EL (cell line): ENCODE measurements around the gene ARHGEF10L.

Experiments
- DNase-seq: peaks from one replicate; pipeline ENCODE4 v3.0.0-alpha.2; 2016

ARHGEF10L gene

DNA sequence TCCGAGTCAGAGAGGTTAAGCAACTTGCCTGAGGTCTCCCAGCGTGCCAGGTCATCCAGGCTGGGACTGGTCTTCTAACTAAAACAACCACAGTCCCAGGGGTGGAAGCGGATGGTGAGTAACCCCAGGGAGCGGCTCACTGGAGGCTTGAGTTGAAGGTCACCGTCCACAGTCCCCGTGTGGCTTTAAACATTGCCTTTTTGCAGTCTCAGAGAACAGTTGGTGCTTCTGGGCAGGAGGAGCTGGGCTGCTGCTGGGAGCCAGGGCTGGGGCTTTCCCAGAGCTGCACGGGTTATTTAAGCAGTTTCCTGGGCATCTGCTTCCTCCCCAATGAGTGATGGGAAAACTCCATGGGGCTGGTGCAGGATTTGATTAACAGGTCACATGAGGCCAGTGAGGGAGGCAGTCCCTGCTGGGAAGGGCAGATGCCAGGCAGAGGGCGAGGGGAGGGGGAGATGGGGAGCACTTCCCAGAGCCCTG is 12.3 kb downstream of the ARHGEF10L start:
- DNase-seq = peak; percentile 83

DNA sequence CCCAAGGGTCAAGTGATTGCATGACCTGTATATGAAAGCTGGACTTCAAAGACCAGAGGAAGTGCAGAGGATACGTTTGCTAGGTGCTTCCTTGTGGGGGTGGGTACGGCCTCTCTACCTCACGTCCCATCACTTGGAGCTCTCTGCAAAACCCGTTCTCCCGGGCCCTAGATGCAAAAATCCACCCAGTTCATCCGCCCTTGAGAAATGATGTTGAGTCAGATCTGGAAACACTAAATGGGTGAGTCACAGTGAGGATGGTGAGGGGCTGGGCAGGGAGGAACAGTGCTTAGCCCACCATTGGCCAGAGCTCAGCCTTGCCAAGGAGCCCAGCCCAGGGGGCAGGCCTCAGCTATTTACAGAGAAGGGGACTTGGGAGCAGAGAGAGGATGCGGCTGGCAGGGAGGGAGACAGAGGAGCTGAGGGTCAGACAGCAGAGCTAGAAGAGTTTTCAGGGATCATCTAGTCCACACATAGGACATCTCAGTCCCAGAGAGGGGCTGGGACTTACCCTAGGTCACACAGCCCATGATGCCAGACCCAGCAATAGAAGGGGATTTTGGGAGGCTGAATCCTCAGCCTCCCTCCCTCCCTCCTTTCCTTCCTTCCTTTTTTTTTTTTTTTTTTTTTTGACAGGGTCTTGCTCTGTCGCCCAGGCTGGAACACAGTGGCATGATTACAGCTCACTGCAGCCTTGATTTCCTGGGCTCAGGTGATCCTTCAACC is 14.6 kb downstream of the ARHGEF10L start:
- peak; percentile 93 for DNase-seq

DNA sequence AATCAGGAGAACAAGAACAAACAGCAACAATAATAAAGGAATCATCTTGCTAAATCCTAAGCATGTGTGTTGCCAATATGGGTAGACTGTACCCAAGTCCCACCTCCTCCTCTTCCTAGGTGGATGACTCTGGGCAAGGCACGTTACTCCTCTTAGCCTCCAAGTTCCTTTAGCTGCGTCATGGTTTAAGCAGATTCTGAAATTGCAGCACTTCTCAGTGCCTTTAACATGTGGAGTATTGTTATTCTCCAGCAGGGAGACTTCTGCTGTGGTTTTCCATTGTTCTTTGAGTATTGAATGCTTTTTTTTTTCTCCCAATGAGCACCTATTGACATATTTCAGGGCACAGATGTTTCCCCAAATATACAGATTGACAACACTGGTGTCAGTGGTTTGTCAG is 15.5 kb downstream of the ARHGEF10L start:
- DNase-seq = no peak

DNA sequence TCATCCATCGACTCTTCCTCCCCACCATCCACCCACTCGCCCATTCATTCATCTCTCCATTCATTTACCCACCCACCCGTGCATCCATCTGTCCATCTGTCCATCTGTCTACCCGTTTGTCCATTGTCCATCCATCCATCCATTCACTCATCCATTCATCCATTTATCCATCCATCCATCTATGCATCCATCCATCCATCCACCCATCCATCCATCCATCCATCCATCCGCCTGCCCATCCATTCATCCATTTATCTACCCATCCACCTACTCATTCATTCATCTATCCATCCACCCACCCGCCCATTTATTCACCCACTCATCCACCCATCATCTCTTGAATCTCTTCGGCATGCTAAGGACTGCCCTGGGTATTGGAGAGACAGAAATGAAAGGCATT is 18.5 kb downstream of the ARHGEF10L start:
- no peak for DNase-seq

DNA sequence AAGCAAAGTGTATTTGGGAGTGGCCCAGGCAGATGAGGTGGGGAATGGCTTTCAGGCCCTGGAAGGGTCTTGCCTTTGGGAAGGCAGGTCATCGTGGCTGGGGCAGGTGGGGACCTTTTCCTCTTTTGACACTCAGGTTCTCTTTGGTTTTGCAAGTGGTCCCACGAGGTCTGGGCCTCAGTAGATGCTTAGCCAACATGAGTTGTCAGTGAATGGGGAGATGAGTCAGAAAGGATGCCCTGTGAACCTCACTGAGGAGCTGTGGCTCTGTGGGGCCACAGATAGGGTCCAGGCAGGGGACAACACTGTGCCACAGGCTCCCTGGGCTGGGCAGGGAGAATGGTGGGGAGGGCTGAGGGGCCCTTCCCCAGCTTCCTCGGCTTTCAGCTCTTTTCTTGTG is 19.0 kb downstream of the ARHGEF10L start:
- DNase-seq = no peak

DNA sequence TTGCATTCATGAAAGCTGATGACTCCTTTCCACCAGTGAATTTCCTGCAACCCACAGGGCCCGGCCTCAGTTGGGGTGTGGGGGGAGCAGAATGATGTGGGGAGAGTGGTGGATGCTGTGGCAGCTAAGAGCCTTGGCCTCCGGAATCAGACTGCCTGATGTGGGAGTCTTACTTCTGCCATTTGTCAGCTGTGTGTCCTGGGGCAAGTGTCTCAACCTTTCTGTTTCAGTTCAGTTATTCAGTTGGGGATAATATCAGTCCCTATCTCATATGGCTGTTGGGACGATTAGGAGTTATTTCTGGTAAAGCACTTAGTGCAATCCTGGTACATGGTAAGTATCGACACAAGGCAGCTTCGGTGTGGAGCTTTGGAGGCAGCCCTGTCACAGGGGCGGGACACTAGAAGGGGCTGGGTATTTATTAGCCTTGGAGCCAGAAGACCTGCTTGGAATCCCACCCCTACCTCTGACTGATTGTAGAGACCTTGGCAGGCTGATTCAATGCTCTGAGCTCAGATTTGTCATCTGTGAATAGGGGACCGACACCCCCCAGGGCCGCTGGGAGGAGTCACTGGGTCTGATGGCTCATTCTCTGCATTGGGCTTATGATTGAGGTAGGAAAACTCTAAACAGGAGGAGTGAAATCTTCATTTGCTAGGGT is 19.6 kb downstream of the ARHGEF10L start:
- no peak for DNase-seq

DNA sequence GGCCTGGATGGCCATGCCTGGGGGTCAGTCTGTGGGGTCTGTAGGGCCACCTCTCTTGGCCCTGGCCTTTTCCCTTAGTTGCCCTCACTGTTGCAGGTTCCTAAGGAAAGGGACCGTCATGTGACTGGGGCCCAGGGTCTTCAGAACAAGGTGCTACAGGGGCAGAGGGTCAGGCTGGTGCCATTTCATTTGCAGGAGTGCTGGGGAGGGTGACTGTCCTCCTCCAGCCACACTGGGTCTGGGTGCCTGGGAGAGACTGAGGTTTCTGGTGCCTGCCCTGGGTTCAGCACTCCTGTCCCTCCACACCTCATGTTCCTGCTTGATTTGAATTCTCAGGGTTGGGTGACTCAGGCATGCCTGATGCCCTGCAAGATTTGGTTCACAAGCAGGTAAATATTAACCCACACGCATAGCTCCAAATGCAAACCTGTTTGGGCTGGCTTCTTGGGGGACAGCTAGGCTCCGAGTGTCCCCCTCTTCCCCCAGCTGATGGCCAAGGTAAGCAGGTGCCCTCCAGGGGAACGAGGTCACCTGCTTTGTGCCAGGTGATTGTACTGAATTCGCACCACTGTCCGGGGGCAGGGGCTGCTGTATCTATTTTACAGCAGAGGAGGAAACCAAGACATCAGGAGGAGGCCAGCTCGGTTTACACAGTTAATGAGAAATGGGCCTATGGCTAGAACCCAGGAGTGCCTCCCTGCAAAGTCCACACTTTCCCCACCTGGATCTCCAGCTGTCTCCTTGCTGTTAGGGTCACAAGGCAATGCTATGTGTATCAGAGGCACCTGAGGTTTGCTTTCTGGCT is 20.3 kb downstream of the ARHGEF10L start:
- no peak for DNase-seq

DNA sequence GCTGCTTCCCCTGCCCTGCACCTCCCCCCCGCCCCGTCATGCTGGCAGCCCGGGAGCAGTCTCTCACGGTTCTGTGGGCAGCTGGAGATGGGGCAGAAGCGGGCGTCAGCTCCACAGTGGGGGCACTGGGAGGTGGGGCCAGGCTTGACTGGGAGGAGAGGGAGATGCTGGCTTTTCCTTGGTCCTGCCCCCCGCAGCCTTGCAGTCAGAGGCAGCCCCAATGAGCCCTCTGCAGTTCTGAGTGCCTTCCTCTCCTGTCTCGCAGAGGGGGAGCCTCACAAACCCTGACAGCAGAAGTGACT is 21.7 kb downstream of the ARHGEF10L start:
- no peak for DNase-seq

DNA sequence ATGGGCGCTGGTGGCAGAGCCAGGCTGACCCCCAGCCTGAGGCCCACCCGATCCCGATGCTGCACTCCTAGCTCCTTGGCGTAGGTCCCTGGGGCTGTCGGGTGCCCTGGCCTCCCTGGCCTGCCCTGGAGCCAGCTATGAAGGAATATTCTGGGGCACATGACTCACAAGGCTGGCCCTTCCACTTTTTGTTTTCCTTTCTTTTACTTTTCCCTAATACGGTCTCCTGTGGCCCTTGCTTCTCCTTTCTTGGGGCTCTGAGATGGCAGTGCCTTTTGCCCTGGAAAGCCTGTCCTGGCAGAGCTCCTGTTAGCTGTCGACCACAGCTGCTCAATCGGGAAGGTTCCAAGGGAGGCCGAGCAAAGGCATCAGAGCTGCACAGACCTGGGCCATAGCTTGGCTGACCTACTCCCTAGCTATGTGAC is 22.1 kb downstream of the ARHGEF10L start:
- DNase-seq = peak; percentile 62

DNA sequence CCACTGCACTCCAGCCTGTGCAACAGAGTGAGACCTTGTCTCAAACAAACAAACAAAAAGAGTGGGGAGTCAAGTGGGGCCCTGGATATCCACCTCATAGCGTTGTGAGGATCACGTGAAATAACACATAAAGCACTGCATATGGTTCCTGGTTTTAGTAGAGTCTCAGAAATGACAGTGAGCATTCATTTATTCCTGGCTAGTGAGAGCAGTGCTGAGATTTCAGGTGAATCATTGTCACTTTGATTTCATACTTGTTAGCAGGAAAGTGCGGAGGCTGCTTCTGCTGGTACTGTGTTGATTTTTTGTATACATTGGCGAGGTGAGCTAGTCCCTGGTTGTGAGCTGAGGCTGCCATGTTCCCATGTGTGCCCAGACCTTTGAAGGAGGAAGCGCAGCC is 22.9 kb downstream of the ARHGEF10L start:
- DNase-seq = no peak

DNA sequence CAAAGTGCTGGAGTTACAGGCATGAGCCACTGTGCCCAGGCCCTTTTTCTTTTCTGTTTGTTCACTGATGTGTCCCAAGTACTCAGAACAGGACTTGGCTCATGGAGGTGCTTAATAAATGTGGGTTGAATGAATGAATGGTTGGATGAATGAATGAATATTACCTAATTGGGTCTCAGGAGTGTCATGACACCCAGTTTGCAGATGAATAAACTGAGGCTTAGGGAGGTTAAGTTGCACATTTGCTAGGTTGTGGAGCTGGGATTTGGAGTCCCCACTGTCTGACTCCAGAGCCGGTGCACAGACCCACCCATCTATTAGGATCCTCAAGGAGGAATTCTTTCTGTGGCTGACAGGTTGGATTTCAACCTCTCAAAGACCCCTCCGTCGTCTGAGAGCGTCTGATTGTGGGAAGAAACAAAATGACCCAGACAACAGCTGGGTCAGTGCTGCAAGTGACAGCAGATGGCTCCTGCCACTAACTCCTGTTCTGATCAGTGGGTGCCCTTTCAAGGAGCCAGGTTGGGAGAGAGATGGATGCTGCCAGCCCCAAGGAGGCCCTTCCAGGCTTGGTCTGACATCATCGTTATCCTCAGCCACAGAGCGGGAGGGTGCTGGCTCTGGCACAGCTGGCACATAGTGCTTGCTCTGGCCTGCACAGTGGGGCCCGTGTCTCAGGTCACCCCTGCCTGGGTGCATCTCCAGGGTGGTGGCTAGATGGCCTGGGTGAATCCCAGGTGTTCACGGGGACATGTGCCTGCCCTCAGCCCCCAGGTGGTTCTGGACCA is 24.2 kb downstream of the ARHGEF10L start:
- no peak for DNase-seq

DNA sequence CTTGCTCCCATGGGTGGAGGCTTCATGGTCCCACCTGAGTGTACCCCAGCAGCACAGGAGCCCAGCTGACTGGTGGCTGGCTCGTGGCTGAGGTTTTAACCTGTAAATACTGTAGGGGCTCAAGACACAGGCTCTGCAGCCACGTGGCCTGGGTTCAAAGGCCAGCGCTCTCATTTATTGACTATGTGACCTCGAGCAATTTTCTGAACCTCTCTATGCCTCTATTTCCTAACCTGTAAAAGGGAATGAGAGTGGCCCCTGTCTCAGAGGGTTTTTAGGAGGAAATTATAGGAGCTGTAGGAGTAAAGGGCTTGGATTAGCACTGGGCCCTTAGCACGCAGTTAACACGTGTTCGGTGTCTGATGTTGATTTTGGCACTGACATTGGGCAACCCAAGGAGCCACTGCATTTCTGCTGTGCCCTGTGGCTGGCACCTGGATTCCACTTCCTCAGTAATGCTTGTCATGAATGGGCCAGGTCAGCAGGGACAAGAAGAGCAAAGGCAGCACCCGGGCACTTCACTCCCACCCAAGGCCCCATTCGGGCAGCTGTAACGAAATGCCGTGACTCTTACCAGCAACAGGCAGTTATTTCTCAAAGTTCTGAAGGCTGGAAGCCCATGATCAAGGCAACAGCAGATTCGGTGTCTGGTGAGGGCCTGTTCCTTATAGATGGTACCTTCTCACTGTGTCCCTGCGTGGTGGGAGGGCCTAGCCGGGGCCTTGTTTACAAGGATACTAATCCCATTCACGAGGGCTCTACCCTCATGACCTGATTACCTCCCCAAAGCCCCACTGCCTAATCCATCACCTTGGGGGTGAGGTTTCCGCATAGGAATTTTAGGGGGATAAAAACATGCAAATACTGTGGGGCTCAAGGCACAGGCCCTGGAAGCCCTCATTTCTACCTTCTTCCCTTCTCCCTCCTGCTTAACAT is 25.2 kb downstream of the ARHGEF10L start:
- DNase-seq = no peak

DNA sequence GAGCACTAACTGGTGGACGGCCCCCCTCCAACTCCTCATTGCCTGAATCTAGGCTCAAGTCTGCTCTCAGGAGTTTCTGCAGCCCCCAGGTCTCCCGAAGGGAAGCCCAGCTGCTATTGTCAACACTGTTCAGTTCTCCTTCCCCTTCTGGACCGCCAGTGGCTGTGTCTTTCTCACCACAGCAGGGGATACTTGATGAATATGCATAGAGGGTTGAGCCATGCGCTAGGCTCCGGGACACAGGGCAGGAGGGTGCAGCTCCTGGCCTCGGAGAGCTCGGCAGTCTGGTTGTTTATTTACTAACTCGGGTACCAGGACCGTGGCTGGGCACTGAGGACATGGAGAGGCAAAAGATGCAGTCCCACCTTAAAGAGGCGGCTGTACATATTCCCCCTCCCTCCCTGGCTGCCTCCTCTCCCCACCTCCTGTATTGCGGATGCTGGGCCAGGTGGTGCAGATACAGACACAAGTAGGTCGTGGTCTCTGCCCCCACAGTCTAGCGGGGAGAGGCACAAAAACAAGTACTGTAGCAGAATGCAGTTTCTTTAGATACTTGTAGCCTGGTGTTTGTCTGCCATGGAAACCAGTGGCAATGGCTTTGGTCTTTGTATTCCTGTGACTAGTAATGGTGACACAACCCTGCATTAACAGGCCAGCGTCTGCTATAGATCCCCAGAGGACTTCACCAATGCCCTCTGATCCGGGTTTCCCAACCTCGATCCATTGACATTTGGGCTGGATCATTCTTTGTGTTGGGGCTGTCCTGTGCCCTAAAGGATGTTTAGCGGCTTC is 26.2 kb downstream of the ARHGEF10L start:
- no peak for DNase-seq

DNA sequence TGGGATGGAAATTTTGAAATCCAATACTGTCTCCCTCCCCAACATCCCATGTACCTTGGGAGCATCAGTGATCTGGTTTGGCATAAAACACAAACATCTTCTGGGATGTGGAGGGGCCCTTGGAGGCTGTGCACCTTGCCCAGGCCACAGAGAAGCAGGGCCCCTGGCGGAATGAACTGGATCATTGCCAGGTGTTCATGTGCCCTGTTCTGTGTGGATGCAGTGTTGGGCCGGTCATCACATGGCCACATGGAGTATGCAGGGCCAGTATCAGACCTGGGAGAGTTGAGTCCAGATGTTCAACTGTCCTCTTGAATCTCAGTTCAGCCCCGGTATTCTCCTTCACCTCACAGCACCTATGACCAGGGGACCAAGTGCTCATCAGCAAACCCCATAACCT is 26.9 kb downstream of the ARHGEF10L start:
- no peak for DNase-seq

DNA sequence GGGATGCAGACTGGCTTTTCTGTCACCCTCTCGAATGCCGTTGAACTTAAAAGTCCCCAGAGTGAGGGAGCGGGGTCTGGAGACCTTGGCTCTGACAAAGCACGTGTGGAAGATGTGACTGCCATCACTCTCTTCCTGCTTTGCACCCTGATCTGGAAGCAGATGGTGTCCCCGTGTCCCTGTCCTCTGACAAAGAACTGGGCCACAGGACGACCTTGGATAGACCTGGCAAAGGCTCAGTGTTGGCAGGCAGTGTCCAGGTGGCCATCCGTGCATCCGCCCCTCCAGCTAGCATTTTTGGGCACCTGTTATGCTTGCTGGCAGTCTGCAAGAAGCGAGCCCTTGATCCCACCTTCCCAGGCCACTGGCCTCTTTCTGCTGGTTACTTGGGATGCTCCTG is 27.4 kb downstream of the ARHGEF10L start:
- DNase-seq = no peak

DNA sequence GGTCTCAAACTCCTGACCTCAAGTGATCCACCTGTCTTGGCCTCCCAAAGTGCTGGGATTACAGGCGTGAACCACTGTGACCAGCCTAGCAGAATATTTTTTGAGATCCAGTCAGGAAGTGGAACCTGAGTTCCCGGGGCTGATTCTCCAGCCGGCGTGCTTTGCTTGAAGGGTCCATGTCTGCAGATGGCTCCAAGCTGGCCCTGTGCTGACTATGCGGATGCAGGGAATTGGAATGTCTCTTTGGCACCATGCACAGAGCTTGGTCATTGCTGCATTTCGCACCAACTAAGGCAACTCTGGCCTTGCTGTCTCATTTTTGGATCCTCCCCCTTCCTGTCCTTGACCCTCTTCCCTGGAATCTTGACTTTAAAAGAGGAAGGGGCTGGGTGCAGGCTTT is 28.1 kb downstream of the ARHGEF10L start:
- DNase-seq = peak; percentile 68

DNA sequence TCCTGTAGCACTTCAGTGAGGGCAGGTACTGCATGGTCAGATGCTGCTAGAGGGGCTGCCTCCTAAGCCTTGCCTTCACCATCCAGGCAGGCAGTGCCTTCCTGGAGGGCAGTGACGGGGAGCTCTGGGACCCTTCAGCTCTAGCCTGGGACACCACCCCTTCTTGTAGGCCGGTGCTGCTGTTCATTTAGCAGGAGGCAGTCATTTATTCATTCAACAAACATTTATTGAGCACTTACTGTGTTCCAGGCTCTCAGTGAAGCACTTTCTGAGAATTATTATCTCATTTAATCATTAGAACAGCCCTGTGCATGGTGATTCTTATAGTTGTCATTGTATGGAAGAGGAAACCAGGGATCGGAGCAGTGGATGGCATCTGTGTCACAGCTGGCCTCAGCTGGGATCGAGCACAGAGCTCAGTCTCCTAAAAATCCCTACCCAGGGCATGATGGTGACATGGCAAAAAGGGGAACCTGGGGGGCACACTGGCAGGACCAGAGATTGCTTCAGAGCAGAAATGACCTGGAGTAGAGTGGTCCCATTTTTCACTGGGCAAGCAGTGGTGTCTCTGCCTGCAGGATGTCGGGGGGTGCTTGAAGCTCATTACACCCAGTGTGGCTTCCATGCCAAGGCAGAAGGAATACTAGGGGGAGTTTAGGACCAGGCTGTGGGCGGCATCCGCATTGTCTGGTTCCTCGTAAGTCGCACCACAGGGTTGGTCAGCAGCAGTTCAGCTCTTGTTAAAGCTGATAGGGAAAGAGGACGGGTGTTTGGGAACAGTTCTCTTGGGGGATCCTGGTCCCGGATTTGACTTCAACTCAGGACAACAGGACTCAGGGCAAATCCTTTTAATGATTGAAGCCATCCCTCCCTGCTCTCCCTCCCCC is 28.8 kb downstream of the ARHGEF10L start:
- DNase-seq = no peak

DNA sequence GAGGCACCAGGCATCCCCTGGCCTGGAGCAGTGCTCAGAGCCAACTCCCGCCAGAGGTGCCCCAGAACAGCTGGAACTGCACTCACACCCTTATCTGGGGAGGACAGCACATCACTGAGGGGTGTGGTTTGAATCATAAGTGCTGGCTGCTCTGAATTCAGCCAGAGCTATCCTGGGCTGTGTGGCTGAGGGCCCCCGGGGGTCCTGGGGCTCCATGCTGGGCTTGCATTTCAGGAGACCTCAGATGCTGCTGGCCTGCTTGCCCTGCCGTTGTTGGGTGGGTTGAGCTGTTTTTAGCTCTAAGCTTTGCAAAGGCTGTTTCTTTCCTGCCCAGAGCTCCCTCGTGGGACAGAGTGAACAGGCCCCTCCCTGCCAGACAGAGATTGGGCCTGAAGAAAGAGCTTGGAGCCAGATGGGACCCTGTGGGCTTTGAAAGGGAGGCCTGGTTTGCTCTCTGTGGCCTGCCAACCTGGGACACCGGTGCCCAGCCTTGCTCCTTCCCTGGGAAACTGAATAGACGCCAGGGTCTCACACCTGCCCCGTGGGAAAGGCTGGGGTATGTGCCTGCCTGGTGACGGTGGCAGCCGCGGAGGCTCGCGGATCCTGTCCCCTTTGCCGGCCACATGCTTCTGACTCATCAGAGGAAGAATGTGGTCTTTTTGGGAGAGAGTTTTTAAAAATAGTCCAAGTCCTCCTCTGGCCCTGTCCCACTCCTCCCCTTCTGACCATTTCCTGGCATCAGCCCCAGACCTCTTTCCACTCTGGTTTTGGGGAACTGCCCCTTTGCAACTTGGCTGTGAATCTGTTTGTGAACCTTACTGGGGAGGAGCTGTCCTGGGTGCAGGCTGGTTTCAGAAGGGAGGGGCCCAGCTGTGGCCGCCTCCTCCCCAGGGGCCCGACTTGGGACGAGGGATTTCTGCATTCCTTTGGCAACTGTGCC is 30.0 kb downstream of the ARHGEF10L start:
- peak; percentile 93 for DNase-seq

DNA sequence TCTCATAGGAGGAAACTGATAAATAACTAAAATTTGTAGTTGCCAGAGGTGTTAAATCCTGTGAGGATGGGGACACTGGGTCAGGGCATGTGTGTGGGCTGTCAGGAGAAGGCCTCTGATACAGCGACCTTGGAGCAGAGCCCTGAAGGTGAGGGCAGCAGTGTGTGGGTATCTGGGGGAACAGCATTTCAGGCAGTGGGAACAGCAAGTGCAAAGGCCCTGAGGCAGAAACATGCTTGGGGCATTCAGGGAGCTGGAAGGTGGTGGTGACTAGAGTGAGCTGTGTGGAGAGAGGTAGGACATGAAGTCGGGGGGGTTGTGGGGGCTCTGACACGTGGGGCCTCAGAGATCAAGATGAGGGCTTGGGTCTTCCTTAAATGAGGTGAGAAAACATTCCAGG is 30.7 kb downstream of the ARHGEF10L start:
- no peak for DNase-seq
